HEK293T (cell line): ENCODE measurements around the gene TIMM29.
"Not testable (repeated sequence)": the region's sequence is repeated elsewhere in the genome, so short reads cannot be mapped to it uniquely, and the experiment has no call there.

ENCODE experiments used
- CTCF ChIA-PET: fragments of 350-600 bp; formaldehyde crosslinking; extraction: SDS; loops from one replicate; lab custom pipeline; 2021; ENCODE audit warnings: antibody characterized with exemption, inconsistent platforms; lab: Yijun Ruan, JAX
- POLR2A ChIA-PET: fragments of 350-600 bp; formaldehyde crosslinking; extraction: SDS; loops from one replicate; lab custom pipeline; 2020; ENCODE audit warnings: antibody characterized with exemption, inconsistent platforms; lab: Yijun Ruan, JAX
- DNase-seq: peaks from one replicate; pipeline ENCODE4 v3.0.0; 2012; ENCODE audit warnings: mixed read lengths; ENCODE audit errors: extremely low spot score
- ARNT ChIP-seq: fragments of 450-650 bp; IDR thresholded peaks from 2 replicates; pipeline ENCODE4 v1.6.1; 2017; ENCODE audit warnings: mild to moderate bottlenecking
- BHLHE40 ChIP-seq: fragments of 450-650 bp; IDR thresholded peaks from 2 replicates; pipeline ENCODE4 v1.6.1; 2016; ENCODE audit warnings: mild to moderate bottlenecking, moderate library complexity, borderline replicate concordance
- CTBP1 ChIP-seq: fragments of 450-650 bp; IDR thresholded peaks from 2 replicates; pipeline ENCODE4 v1.6.1; 2016; ENCODE audit warnings: borderline replicate concordance
- ELF4 ChIP-seq: fragments of 450-650 bp; IDR thresholded peaks from 2 replicates; pipeline ENCODE4 v1.6.1; 2017; ENCODE audit warnings: antibody characterized with exemption
- FOXA1 ChIP-seq: fragments of 450-650 bp; IDR thresholded peaks from 2 replicates; pipeline ENCODE4 v1.6.1; 2016; ENCODE audit warnings: mild to moderate bottlenecking
- FOXK2 ChIP-seq: fragments of 450-650 bp; IDR thresholded peaks from 2 replicates; pipeline ENCODE4 v1.6.1; 2016; ENCODE audit warnings: mild to moderate bottlenecking
- FOXM1 ChIP-seq: fragments of 450-650 bp; IDR thresholded peaks from 2 replicates; pipeline ENCODE4 v1.6.1; 2017; ENCODE audit warnings: mild to moderate bottlenecking, borderline replicate concordance
- HDGF ChIP-seq: fragments of 450-650 bp; IDR thresholded peaks from 2 replicates; pipeline ENCODE4 v1.6.1; 2017; ENCODE audit warnings: antibody characterized with exemption, borderline replicate concordance
- L3MBTL2 ChIP-seq: fragments of 450-650 bp; conservative IDR thresholded peaks from 2 replicates; pipeline ENCODE4 v1.6.1; 2016; ENCODE audit warnings: mild to moderate bottlenecking
- LEF1 ChIP-seq: fragments of 450-650 bp; IDR thresholded peaks from 2 replicates; pipeline ENCODE4 v1.6.1; 2017; ENCODE audit warnings: mild to moderate bottlenecking, borderline replicate concordance
- NFRKB ChIP-seq: fragments of 450-650 bp; IDR thresholded peaks from 2 replicates; pipeline ENCODE4 v1.6.1; 2016; ENCODE audit warnings: mild to moderate bottlenecking, moderate library complexity
- SP1 ChIP-seq: fragments of 450-650 bp; IDR thresholded peaks from 2 replicates; pipeline ENCODE4 v1.6.1; 2017
- SUZ12 ChIP-seq: fragments of 450-650 bp; IDR thresholded peaks from 2 replicates; pipeline ENCODE4 v1.6.1; 2016; ENCODE audit warnings: mild to moderate bottlenecking
- TARDBP ChIP-seq: fragments of 450-650 bp; IDR thresholded peaks from 2 replicates; pipeline ENCODE4 v1.6.1; 2016
- ZNF384 ChIP-seq: fragments of 450-650 bp; IDR thresholded peaks from 2 replicates; pipeline ENCODE4 v1.6.1; 2016
- TF ChIP-seq, protein P1 (sequence below): fragments of 450-650 bp; IDR thresholded peaks from 2 replicates; pipeline ENCODE4 v1.6.1; 2016

Gene TIMM29

GRCh38 chr19:10927730-10928562 lies 665 bp upstream of the TIMM29 start:
- ChIA-PET POLR2A (interaction anchor here (1.0 kb wide), 1 partner anchor 9 kb away, joined by 3 read pairs; no protein-coding TSS in a partner anchor), CTCF (no interaction called here)
- TF ChIP-seq NFRKB (no peak), ZNF384 (no peak), FOXK2 (no peak), FOXA1 (no peak), ARNT (no peak), L3MBTL2 (no peak), SP1 (no peak), SUZ12 (no peak), CTBP1 (no peak), LEF1 (no peak)
- TF ChIP-seq, protein P1, sequence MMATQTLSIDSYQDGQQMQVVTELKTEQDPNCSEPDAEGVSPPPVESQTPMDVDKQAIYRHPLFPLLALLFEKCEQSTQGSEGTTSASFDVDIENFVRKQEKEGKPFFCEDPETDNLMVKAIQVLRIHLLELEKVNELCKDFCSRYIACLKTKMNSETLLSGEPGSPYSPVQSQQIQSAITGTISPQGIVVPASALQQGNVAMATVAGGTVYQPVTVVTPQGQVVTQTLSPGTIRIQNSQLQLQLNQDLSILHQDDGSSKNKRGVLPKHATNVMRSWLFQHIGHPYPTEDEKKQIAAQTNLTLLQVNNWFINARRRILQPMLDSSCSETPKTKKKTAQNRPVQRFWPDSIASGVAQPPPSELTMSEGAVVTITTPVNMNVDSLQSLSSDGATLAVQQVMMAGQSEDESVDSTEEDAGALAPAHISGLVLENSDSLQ, result no peak
- no peak for DNase-seq

GRCh38 chr19:10929402-10929794 lies 787 bp downstream of the TIMM29 start:
- ChIA-PET POLR2A (interaction anchor here (1.1 kb wide), 1 partner anchor 33 kb away, joined by 4 read pairs; no protein-coding TSS in a partner anchor), CTCF (interaction anchor here (1.4 kb wide), 1 partner anchor 58 kb away, joined by 5 read pairs; the partner anchor contains the start of gene CARM1)
- DNase-seq, result no peak
- TF ChIP-seq FOXA1 (no peak), FOXM1 (no peak), BHLHE40 (no peak)

DNA sequence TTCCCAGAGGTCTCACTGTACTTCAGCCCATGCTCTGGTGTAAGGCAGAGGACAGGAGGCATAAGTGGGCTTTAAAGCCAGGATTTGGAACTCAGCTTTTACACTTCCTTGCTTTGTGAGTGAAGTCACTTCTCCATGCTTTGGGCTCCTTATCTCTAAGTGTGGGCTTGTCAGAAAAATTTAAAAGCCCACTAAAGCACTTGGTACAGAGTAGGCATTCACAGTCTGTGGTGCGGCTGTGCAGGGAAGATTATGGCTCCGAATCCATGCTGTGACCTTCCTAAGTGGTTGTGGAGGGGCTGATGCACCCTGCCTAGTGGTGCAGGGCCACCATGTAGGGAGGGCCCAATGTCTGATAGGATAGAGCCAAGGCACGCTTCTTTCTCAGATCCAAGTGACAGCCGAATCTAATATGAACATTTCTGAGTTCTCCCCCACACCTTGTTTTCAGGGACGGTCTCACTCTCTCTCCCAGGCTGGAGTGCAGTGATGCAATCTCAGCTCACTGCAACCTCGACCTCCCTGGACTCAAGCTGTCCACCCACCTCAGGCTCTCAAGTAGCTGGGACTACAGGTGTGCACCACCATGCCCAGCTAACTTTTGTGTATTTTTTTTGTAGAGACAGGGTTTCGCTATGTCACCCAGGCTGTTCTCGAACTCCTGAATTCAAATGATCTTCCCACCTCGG lies 6.9 kb downstream of the TIMM29 start:
- POLR2A ChIA-PET, result no interaction called here

GRCh38 chr19:10936661-10937084 lies 8.1 kb downstream of the TIMM29 start:
- DNase-seq, result peak; percentile 79
- ChIA-PET CTCF (interaction anchor here (0.6 to 1.7 kb wide), 14 partner anchors 12 to 202 kb away, joined by 3 to 6 read pairs (median 4); partner anchors contain the start of gene CARM1), POLR2A (interaction anchor here (0.5 to 0.9 kb wide), 3 partner anchors 24 to 190 kb away, joined by 3 to 4 read pairs (median 3); partner anchors contain the start of gene SMARCA4)
- TF ChIP-seq ZNF384 (peak; percentile 99), SUZ12 (no peak)

More for the DNA sequence above, 6.9 kb downstream of the TIMM29 start:
- no peak for DNase-seq
- no peak for TF ChIP-seq HDGF
- TF ChIP-seq NFRKB, result no peak
- TF ChIP-seq FOXK2, result no peak
- TF ChIP-seq ELF4, result no peak
- no peak for TF ChIP-seq BHLHE40
- TF ChIP-seq L3MBTL2, result no peak
- CTCF ChIA-PET, result interaction anchor here (1.7 kb wide), 1 partner anchor 100 kb away, joined by 6 read pairs; no protein-coding TSS in a partner anchor

DNA sequence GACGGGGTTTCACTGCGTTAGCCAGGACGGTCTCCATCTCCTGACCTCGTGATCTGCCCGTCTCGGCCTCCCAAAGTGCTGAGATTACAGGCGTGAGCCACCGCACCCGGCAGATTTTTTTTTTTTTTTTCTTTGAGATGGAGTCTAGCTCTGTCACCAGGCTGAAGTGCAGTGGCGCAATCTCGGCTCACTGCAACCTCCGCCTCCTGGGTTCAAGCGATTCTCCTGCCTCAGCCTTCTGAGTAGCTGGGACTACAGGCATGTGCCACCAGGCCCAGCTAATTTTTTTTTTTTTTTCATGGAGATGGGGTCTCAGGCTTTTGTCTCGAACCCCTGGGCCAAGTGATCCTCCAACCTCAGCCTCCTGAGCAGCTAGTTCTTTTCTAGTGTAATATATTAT lies 13.0 kb downstream of the TIMM29 start:
- ChIA-PET CTCF (interaction anchor here (0.6 to 2.1 kb wide), 10 partner anchors 10 to 248 kb away, joined by 3 to 9 read pairs (median 6); no protein-coding TSS in a partner anchor), POLR2A (interaction anchor here (0.6 to 1.4 kb wide), 5 partner anchors 15 to 875 kb away, joined by 3 to 5 read pairs (median 4); no protein-coding TSS in a partner anchor)
- TF ChIP-seq ZNF384, result peak; percentile 73; the same call in 1 of the 2 replicates
- not testable (repeated sequence) for DNase-seq

GRCh38 chr19:10943412-10943811 lies 14.8 kb downstream of the TIMM29 start:
- CTCF ChIA-PET, POLR2A ChIA-PET: not testable (repeated sequence)

GRCh38 chr19:10945264-10945663 lies 16.7 kb downstream of the TIMM29 start:
- DNase-seq, result no peak
- TF ChIP-seq NFRKB, result no peak
- TF ChIP-seq ELF4, result no peak
- no peak for TF ChIP-seq HDGF
- TF ChIP-seq, protein P1, result no peak
- no peak for TF ChIP-seq LEF1
- TF ChIP-seq CTBP1, result no peak
- TF ChIP-seq ARNT, result no peak
- no peak for TF ChIP-seq FOXM1
- TF ChIP-seq ZNF384, result no peak
- TF ChIP-seq TARDBP, result no peak
- TF ChIP-seq SUZ12, result no peak
- TF ChIP-seq SP1, result no peak
- no peak for TF ChIP-seq BHLHE40
- TF ChIP-seq FOXA1, result no peak
- TF ChIP-seq FOXK2, result no peak
- ChIA-PET POLR2A (interaction anchor here (1.0 to 1.2 kb wide), 2 partner anchors 10 to 15 kb away, joined by 3 to 4 read pairs; no protein-coding TSS in a partner anchor), CTCF (no interaction called here)

More at GRCh38 chr19:10943412-10943811, 14.8 kb downstream of the TIMM29 start:
- DNase-seq, result not testable (repeated sequence)
